AG04449 (cell line): ENCODE results near the gene SYNPR.

Source experiments
- CTCF ChIA-PET: fragments of 350-600 bp; formaldehyde crosslinking; extraction: SDS; loops from one replicate; lab custom pipeline; 2021; ENCODE audit warnings: antibody characterized with exemption; lab: Yijun Ruan, JAX
- POLR2A ChIA-PET: fragments of 400-600, 350-600 bp; formaldehyde crosslinking; extraction: SDS; loops from one replicate; lab custom pipeline; 2020; ENCODE audit warnings: antibody characterized with exemption, inconsistent platforms; lab: Yijun Ruan, JAX
- DNase-seq: peaks from one replicate; pipeline ENCODE4 v3.0.0-alpha.2; 2010; ENCODE audit warnings: low read depth, low spot score
- H3K4me3 ChIP-seq: 2 replicates; pipeline ENCODE4 v1.5.1; 2011; ENCODE audit warnings: low read depth, mild to moderate bottlenecking, control low read depth, low read length
- TF ChIP-seq, protein P1 (sequence below): IDR thresholded peaks from one replicate; pipeline ENCODE4 v1.5.1; 2011; ENCODE audit warnings: mild to moderate bottlenecking, moderate library complexity, low read length, control low read depth, inconsistent platforms; ENCODE audit not compliant: insufficient read depth; ENCODE audit errors: missing control alignments

Gene SYNPR

DNA sequence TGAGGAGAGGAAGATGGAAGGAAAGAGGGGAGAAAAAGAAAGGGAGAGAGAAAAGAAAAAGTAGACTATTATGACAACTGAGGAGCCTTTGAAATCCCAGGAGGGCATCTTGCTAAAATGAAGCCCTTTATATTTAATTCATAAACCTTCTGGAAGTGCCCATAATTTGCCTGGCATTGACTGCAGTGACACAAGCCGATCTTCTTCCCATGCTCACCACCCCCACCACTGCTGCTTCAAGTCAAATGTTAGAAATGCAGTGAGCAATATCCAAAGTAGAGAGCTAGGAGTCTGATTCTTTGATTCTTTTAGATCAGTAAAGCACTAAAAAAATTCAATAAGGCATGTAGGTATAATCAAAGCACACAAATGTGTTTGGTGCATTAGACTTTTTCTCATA lies 235.7 kb downstream of the SYNPR start:
- DNase-seq: no peak

DNA sequence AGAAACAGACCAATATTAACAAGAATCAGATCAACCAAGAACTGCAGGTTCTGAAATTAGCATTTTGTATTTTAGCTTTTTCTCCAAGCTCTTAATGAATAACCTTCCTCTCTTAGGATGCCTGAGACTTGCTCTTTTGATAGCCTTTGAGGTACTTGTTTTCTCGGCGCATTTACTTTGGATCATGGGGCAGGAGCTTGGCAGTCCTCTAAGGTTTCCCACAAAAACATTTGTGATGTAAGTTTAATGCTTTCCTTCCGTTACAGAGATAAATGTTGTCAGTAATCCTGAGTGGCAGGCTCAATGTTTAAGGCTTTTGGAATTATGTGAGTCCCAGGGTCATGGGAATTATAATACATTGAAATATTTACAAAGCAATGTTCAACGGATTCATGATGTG lies 236.6 kb downstream of the SYNPR start:
- CTCF ChIA-PET: no interaction called here
- POLR2A ChIA-PET: no interaction called here
- no peak for DNase-seq
- no peak overlapping the region for H3K4me3 ChIP-seq
- TF ChIP-seq, protein P1, sequence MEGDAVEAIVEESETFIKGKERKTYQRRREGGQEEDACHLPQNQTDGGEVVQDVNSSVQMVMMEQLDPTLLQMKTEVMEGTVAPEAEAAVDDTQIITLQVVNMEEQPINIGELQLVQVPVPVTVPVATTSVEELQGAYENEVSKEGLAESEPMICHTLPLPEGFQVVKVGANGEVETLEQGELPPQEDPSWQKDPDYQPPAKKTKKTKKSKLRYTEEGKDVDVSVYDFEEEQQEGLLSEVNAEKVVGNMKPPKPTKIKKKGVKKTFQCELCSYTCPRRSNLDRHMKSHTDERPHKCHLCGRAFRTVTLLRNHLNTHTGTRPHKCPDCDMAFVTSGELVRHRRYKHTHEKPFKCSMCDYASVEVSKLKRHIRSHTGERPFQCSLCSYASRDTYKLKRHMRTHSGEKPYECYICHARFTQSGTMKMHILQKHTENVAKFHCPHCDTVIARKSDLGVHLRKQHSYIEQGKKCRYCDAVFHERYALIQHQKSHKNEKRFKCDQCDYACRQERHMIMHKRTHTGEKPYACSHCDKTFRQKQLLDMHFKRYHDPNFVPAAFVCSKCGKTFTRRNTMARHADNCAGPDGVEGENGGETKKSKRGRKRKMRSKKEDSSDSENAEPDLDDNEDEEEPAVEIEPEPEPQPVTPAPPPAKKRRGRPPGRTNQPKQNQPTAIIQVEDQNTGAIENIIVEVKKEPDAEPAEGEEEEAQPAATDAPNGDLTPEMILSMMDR: no peak

More for the DNA sequence above, 235.7 kb downstream of the SYNPR start:
- TF ChIP-seq, protein P1: no peak
- H3K4me3 ChIP-seq: no peak overlapping the region
- POLR2A ChIA-PET: no interaction called here
- CTCF ChIA-PET: no interaction called here

DNA sequence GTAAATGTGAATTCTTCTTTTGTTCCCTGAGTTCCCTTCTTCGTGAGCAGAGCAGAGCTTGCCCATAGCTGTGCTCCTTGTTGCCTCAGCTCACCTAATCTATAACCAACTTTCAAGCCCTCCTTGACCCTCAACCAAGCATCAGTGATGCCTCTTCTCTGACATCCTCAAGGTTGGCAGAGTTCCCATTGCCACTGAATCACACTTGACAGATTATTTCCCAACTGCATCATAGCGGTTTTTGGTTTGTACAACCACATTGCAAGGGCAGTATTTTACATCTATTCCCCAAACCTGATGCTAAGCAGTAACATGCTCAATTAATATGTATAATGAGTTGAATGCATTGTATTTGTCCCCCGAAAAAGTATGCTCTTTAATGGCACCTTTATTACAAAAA lies 241.3 kb downstream of the SYNPR start:
- TF ChIP-seq, protein P1: no peak
- no peak overlapping the region for H3K4me3 ChIP-seq
- POLR2A ChIA-PET: no interaction called here
- CTCF ChIA-PET: no interaction called here
- DNase-seq: no peak

DNA sequence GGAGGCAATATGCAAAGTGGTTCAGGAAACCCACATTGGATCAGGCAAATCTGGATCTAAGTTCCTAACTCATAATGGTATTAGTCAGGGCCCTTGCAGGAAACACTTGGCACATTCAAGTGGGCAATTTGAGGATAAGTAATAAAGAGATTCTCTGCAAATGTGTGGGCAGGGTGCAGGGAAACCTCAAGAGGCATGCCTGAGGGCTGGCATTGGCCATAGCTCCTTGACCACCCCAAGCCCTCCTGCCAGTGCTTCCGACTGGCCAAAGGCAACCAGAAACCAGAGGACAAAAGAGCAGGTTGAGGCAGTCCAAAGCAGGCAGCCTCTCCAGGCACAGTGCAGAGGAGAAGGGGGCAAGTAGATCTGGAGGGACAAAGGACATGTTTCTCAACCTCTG lies 243.5 kb downstream of the SYNPR start:
- TF ChIP-seq, protein P1: no peak
- CTCF ChIA-PET: no interaction called here
- H3K4me3 ChIP-seq: no peak overlapping the region
- POLR2A ChIA-PET: no interaction called here
- DNase-seq: no peak

DNA sequence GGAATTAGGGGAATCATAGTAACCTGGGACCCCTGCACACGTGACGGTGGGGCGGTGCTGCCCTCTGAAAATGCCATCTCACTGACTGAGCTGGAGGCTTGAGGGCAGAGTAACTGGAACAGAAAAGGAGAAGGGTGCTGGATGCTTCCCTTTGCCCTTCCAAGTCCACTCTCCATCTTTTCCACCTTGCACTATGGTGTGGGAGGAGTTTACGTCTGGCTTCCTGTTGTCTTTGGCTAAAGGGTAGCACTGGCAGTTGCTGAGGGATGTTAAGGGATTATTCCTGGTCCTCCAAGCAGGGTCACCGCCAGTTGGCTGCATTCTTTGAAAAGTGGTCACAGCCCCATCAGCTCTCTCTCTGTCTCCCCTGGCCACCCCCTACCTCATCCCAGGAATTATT lies 245.0 kb downstream of the SYNPR start:
- TF ChIP-seq, protein P1: no peak
- ChIA-PET CTCF (no interaction called here), POLR2A (no interaction called here)
- DNase-seq: no peak
- no peak overlapping the region for H3K4me3 ChIP-seq

DNA sequence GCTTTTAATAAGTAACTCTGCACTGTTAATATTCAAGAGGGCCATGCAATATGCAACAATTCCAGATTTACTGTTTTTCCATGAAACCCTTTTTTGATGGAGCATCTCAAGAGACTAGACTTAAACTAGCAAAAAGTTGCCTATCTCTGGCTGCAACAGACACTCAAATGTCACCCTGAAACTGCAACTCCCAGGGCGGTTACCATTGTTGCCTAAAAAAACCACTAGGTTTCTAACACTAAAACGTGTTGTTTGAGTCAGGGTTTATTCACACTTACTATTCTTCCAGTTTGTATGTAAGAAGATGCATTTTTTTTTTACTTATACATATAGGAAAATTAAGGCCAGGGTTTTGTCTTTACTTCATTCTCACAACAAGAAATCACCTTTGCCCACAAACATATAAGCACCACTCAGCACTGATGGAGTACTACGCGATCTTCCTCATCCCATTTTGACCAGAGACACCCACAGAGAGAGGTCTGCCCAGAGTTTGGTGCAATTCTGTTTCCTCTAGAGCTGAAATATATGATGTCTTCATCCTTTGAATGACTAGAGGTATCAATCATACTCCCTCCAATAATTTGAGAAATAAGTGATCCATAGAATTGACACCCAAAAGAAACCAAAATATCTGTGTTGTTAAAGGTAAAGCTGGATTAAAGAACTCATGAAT lies 250.4 kb downstream of the SYNPR start:
- POLR2A ChIA-PET: no interaction called here
- H3K4me3 ChIP-seq: no peak overlapping the region
- CTCF ChIA-PET: no interaction called here
- DNase-seq: no peak
- TF ChIP-seq, protein P1: no peak
